Neuronal stem cell (in vitro differentiated cells): ENCODE measurements around the gene SST.
A peak's percentile ranks its signal among the peaks of the same experiment; 100 is the strongest.

Source experiments
- DNase-seq: peaks from one replicate; pipeline ENCODE4 v3.0.0-alpha.2; 2013; ENCODE audit warnings: low spot score
- H2AFZ ChIP-seq: one replicate; pipeline ENCODE4 v1.6.1; 2013; ENCODE audit warnings: mild to moderate bottlenecking, low read length, inconsistent platforms
- H2AK5ac ChIP-seq: 2 replicates; pipeline ENCODE4 v1.6.1; 2013; ENCODE audit warnings: low read depth, mild to moderate bottlenecking, inconsistent platforms, low read length, moderate library complexity, mixed read lengths
- H2BK120ac ChIP-seq: 2 replicates; pipeline ENCODE4 v1.6.1; 2013; ENCODE audit warnings: low read depth, mild to moderate bottlenecking, inconsistent platforms, low read length, moderate library complexity, mixed read lengths
- H2BK12ac ChIP-seq: one replicate; pipeline ENCODE4 v1.6.1; 2013; ENCODE audit warnings: low read length, inconsistent platforms
- H2BK15ac ChIP-seq: 2 replicates; pipeline ENCODE4 v1.6.1; 2013; ENCODE audit warnings: mild to moderate bottlenecking, low read length, inconsistent platforms, mixed read lengths
- H2BK5ac ChIP-seq: one replicate; pipeline ENCODE4 v1.6.1; 2013; ENCODE audit warnings: inconsistent platforms, mild to moderate bottlenecking, low read length, moderate library complexity
- H3K14ac ChIP-seq: one replicate; pipeline ENCODE4 v1.6.1; 2013; ENCODE audit warnings: low read length, inconsistent platforms
- H3K18ac ChIP-seq: 2 replicates; pipeline ENCODE4 v1.6.1; 2013; ENCODE audit warnings: low read length, inconsistent platforms
- H3K23ac ChIP-seq: 2 replicates; pipeline ENCODE4 v1.6.1; 2013; ENCODE audit warnings: low read depth, mild to moderate bottlenecking, mixed read lengths, low read length, inconsistent platforms; ENCODE audit not compliant: poor library complexity
- H3K27ac ChIP-seq: replicated peaks from 3 replicates; pipeline ENCODE4 v1.5.1; 2013; ENCODE audit warnings: low read length, inconsistent platforms
- H3K27me3 ChIP-seq, 3 experiments: 2 replicates each; pipeline ENCODE4 v1.6.1; 2013; ENCODE audit warnings: low read length in 3 of 3, mild to moderate bottlenecking in 2 of 3, inconsistent platforms in 1 of 3, low read depth in 1 of 3, mixed read lengths in 1 of 3, moderate library complexity in 1 of 3; ENCODE audit not compliant: control insufficient read depth in 3 of 3, insufficient read depth in 3 of 3
- H3K36me3 ChIP-seq, 2 donors: replicated peaks in 1 of 2; 2 replicates each; pipeline ENCODE4 v1.6.1; 2013; ENCODE audit warnings: low read length in 2 of 2; ENCODE audit not compliant: control insufficient read depth in 2 of 2, insufficient read depth in 2 of 2
- H3K4ac ChIP-seq: 2 replicates; pipeline ENCODE4 v1.6.1; 2013; ENCODE audit warnings: inconsistent platforms, mild to moderate bottlenecking, low read length, moderate library complexity
- H3K4me1 ChIP-seq, 2 donors: 1 replicate in 1 of 2; 2 replicates in 1 of 2; pipeline ENCODE4 v1.6.1; 2013; ENCODE audit warnings: low read length in 2 of 2, low read depth in 1 of 2; ENCODE audit not compliant: control insufficient read depth in 2 of 2, insufficient read depth in 1 of 2
- H3K4me2 ChIP-seq: one replicate; pipeline ENCODE4 v1.6.1; 2013; ENCODE audit warnings: mild to moderate bottlenecking, low read length, inconsistent platforms; ENCODE audit not compliant: insufficient read depth, poor library complexity, severe bottlenecking
- H3K4me3 ChIP-seq, 2 donors: 2 replicates each; pipeline ENCODE4 v1.5.1; 2013; ENCODE audit warnings: low read length in 2 of 2, mild to moderate bottlenecking in 2 of 2, inconsistent platforms in 1 of 2, moderate library complexity in 1 of 2
- H3K79me1 ChIP-seq: one replicate; pipeline ENCODE4 v1.6.1; 2013; ENCODE audit warnings: low read depth, mild to moderate bottlenecking, inconsistent platforms, low read length, moderate library complexity
- H3K9ac ChIP-seq: one replicate; pipeline ENCODE4 v1.6.1; 2013; ENCODE audit warnings: mild to moderate bottlenecking, low read depth, low read length, inconsistent platforms; ENCODE audit not compliant: poor library complexity
- H3K9me3 ChIP-seq, 2 donors: replicated peaks in 1 of 2; 2 replicates each; pipeline versions ENCODE3 to v1.6.1; 2013; ENCODE audit warnings: low read length in 2 of 2, mild to moderate bottlenecking in 2 of 2, inconsistent platforms in 1 of 2, low read depth in 1 of 2, mixed read lengths in 1 of 2, moderate library complexity in 1 of 2; ENCODE audit not compliant: control insufficient read depth in 2 of 2, insufficient read depth in 1 of 2
- H4K8ac ChIP-seq: one replicate; pipeline ENCODE4 v1.6.1; 2013; ENCODE audit warnings: low read depth, mild to moderate bottlenecking, inconsistent platforms, low read length, moderate library complexity
- H4K91ac ChIP-seq: one replicate; pipeline ENCODE4 v1.6.1; 2013; ENCODE audit warnings: low read length, low read depth, mild to moderate bottlenecking, inconsistent platforms; ENCODE audit not compliant: poor library complexity
- WGBS, 2 donors: extraction: QIAGEN DNeasy Blood & Tissue Kit; methylation state at CpG; one replicate each; pipeline ENCODE4 v1.1.7; 2013; ENCODE audit warnings: missing lambda C conversion rate in 2 of 2, mixed read lengths in 1 of 2; ENCODE audit not compliant: insufficient read length in 2 of 2, insufficient replicate concordance in 1 of 2; ENCODE audit errors: extremely low coverage in 2 of 2; 5-methylcytosine and 5-hydroxymethylcytosine counted together

SST gene

DNA sequence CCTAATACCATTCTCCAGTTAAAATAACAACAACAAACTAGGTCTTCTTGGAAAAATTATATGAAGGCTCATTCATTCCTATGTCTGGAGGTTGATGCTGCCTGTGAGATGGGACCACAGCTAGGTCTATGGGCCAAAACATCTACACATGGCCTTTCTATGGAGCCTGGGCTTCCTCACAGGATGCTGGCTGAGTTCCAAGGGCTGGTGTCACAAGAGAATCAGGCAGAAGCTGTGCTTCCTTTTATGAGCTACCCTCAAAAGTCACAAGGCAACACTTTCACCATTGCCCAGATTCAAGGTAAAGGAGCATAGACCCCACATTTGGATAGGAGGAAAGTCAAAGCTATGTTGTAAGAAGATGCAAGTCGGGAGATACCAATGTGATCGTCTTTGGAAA is 36.8 kb upstream of the SST start:
- no peak for DNase-seq

GRCh38 chr3:187705164-187705563 is 35.0 kb upstream of the SST start:
- H3K18ac ChIP-seq, result no peak overlapping the region
- H3K4me2 ChIP-seq, result no peak overlapping the region
- H3K9ac ChIP-seq, result no peak overlapping the region
- H3K9me3 ChIP-seq, result no peaks in the 10 kb centered on the region
- H2AK5ac ChIP-seq, result no peak overlapping the region
- no peak overlapping the region for H2BK12ac ChIP-seq
- no peak overlapping the region for H3K23ac ChIP-seq
- H2AFZ ChIP-seq, result no peak overlapping the region
- H4K91ac ChIP-seq, result no peak overlapping the region
- DNase-seq, result no peak
- no peak overlapping the region for H2BK5ac ChIP-seq
- peaks cover 0 to 3% (median 0%) of the 10 kb centered on the region in 3 experiments for H3K27me3 ChIP-seq
- H3K27ac ChIP-seq, result no peak overlapping the region
- H3K4ac ChIP-seq, result no peak overlapping the region
- no peak overlapping the region for H4K8ac ChIP-seq
- H3K4me3 ChIP-seq, result no peak overlapping the region
- no peak overlapping the region for H3K14ac ChIP-seq
- no peaks in the 10 kb centered on the region for H3K36me3 ChIP-seq
- no peaks in the 10 kb centered on the region for H3K79me1 ChIP-seq
- no peak overlapping the region for H2BK15ac ChIP-seq
- no peak overlapping the region for H2BK120ac ChIP-seq
- H3K4me1 ChIP-seq, result no peaks in the 10 kb centered on the region

More for the DNA sequence above, 36.8 kb upstream of the SST start:
- Histone ChIP-seq H2BK12ac (no peak overlapping the region), H3K79me1 (no peaks in the 10 kb centered on the region), H4K8ac (no peak overlapping the region), H3K4ac (no peak overlapping the region), H3K9ac (no peak overlapping the region), H3K27ac (no peak overlapping the region), H3K14ac (no peak overlapping the region), H2BK120ac (no peak overlapping the region), H2BK15ac (no peak overlapping the region), H2AFZ (no peak overlapping the region), H4K91ac (no peak overlapping the region), H3K27me3 (peaks cover 0 to 3% (median 0%) of the 10 kb centered on the region in 3 experiments), H3K18ac (no peak overlapping the region), H3K9me3 (no peaks in the 10 kb centered on the region), H3K4me2 (no peak overlapping the region), H3K36me3 (no peaks in the 10 kb centered on the region), H3K4me3 (no peak overlapping the region), H3K4me1 (no peaks in the 10 kb centered on the region), H2AK5ac (no peak overlapping the region), H2BK5ac (no peak overlapping the region), H3K23ac (no peak overlapping the region)
- WGBS, 2 donors, result no CpG with 5 or more reads among the region's 2 CpGs

DNA sequence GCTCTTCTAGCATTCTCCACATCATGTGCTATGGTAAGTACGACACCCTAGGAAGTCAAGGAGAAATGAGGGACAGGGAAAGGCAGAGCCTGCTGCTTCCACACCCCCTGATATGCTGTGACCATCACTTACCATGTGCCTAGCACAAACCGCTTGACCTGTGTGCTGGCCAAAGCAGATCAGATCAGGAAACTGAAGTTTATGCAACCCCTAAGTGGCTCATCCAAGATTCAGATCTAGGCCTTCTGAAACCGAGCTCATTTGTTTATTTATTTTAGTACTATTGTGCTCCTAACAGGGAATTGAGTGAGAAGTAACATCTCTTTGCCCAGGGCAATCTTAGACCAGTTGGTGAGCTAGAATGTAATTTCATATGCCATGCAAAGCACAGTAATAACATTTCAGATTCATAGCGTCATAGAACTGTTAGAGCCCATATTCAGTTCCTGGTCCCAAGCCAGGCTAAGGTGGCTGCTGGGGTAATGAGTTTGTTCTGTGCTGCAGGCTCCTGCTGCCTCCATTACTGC is 32.4 kb upstream of the SST start, which contains the start of gene RTP2:
Gene RTP2, minus strand, starts transcription at position 51 of the 527 bp plus-strand sequence. CDS start 429 bp downstream, outside the sequence.
- Histone ChIP-seq H3K14ac (peak within 1 kb of the TSS; percentile 90), H2AFZ (no peak within 1 kb of the TSS), H4K8ac (no peak within 1 kb of the TSS), H3K9ac (no peak within 1 kb of the TSS), H2BK12ac (no peak within 1 kb of the TSS), H3K27me3 (peaks cover 0 to 3% (median 0%) of the 10 kb centered on the region in 3 experiments), H3K18ac (peak within 1 kb of the TSS; percentile 5), H2BK5ac (no peak within 1 kb of the TSS), H2BK120ac (no peak within 1 kb of the TSS), H3K23ac (no peak within 1 kb of the TSS), H3K27ac (no peak within 1 kb of the TSS), H3K4me2 (no peak within 1 kb of the TSS), H2AK5ac (no peak within 1 kb of the TSS), H2BK15ac (no peak within 1 kb of the TSS), H3K4me1 (no peaks in the 10 kb centered on the region), H4K91ac (no peak within 1 kb of the TSS), H3K4ac (no peak within 1 kb of the TSS), H3K9me3 (no peaks in the 10 kb centered on the region), H3K79me1 (no peaks in the 10 kb centered on the region), H3K36me3 (no peaks in the 10 kb centered on the region), H3K4me3 (no peak within 1 kb of the TSS)
- WGBS, 2 donors, result no CpG with 5 or more reads among the region's 4 CpGs
- DNase-seq, result no peak

GRCh38 chr3:187700249-187700648 is 30.1 kb upstream of the SST start:
- Histone ChIP-seq H3K23ac (no peak overlapping the region), H2AFZ (no peak overlapping the region), H3K14ac (no peak overlapping the region), H2AK5ac (no peak overlapping the region), H3K4me1 (no peaks in the 10 kb centered on the region), H3K4ac (no peak overlapping the region), H2BK15ac (no peak overlapping the region), H2BK120ac (no peak overlapping the region), H3K36me3 (no peaks in the 10 kb centered on the region), H2BK12ac (no peak overlapping the region), H4K91ac (no peak overlapping the region), H3K9me3 (no peaks in the 10 kb centered on the region), H3K27me3 (peaks cover 0 to 3% (median 0%) of the 10 kb centered on the region in 3 experiments), H3K4me3 (no peak overlapping the region), H3K79me1 (no peaks in the 10 kb centered on the region), H3K18ac (no peak overlapping the region), H3K4me2 (no peak overlapping the region), H4K8ac (no peak overlapping the region), H2BK5ac (no peak overlapping the region), H3K27ac (no peak overlapping the region), H3K9ac (no peak overlapping the region)
- DNase-seq, result no peak
- no CpG with 5 or more reads among the region's 2 CpGs for WGBS, 2 donors
